AG10803 (cell line): ENCODE results near the gene LSAMP.

Source experiments
- DNase-seq: peaks from one replicate; pipeline ENCODE4 v3.0.0; 2010; ENCODE audit warnings: low read depth
- H3K4me3 ChIP-seq: 2 replicates; pipeline ENCODE4 v1.5.1; 2011; ENCODE audit warnings: mild to moderate bottlenecking, low read length, control low read depth
- TF ChIP-seq, protein P1 (sequence below): conservative IDR thresholded peaks from 2 replicates; pipeline ENCODE4 v1.5.1; 2011; ENCODE audit warnings: mild to moderate bottlenecking, low read length, control low read depth, inconsistent platforms

LSAMP gene

DNA sequence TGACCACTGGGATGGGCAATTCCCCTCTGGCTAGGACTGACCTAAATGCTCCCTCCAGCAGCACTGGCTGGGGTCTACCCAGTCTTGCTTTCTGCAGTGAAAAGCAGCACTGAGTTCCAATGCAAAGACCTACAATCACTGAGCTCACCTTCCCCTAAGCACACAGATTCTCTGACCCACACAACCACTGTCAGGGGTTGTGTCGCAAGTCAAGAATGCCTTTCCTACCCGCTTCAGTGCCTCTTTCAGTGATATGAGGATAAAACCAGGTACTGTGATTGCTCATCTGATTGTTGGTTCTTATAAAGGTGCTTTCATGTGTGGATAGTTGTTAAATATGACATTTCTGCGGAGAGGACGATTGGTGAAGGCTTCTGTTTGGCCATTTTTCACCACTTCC is 476.4 kb downstream of the LSAMP start:
- no peak overlapping the region for H3K4me3 ChIP-seq
- DNase-seq, result no peak
- TF ChIP-seq, protein P1, sequence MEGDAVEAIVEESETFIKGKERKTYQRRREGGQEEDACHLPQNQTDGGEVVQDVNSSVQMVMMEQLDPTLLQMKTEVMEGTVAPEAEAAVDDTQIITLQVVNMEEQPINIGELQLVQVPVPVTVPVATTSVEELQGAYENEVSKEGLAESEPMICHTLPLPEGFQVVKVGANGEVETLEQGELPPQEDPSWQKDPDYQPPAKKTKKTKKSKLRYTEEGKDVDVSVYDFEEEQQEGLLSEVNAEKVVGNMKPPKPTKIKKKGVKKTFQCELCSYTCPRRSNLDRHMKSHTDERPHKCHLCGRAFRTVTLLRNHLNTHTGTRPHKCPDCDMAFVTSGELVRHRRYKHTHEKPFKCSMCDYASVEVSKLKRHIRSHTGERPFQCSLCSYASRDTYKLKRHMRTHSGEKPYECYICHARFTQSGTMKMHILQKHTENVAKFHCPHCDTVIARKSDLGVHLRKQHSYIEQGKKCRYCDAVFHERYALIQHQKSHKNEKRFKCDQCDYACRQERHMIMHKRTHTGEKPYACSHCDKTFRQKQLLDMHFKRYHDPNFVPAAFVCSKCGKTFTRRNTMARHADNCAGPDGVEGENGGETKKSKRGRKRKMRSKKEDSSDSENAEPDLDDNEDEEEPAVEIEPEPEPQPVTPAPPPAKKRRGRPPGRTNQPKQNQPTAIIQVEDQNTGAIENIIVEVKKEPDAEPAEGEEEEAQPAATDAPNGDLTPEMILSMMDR, result no peak

DNA sequence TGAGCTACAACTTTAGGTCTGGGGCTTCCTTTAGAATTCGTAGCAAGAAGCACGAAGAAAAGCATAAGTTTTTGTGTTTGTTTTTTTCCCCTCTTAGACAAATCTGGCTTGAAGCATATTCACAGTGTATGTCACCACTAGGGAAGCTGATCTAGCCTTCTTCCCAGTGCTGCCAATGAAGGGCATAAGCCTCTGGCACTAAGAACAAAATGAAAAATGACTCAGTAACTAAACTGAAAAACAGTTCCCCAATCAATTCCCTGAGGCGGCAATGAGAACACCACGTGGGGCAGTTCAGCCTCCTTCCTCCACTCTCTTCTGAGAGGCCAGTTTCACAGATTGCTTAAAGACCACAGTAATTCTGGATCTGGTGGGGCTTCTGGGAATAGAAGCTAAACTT is 483.9 kb downstream of the LSAMP start:
- DNase-seq, result peak; percentile 13
- no peak overlapping the region for H3K4me3 ChIP-seq

DNA sequence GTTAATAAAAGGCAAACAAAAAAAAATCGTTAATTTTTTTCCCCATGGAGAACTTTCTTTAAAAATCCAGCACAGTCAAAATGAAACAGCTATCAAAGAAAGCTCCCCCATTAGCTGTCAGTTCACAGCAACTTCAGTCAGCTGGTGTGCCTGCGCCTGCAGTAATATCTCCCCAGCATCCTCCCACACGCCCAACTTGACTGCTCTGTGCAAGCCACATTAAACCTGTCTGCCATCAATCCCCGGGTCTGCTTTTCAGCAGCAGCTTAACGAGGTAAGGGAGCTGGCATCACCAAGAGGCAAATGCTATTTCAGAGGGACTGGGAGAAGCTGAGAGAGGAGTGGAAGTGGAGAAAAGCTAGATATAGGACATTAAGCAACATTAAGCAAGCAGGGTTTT is 484.5 kb downstream of the LSAMP start:
- H3K4me3 ChIP-seq, result no peak overlapping the region
- TF ChIP-seq, protein P1, result no peak
- no peak for DNase-seq

More for the DNA sequence above, 483.9 kb downstream of the LSAMP start:
- TF ChIP-seq, protein P1, result no peak

DNA sequence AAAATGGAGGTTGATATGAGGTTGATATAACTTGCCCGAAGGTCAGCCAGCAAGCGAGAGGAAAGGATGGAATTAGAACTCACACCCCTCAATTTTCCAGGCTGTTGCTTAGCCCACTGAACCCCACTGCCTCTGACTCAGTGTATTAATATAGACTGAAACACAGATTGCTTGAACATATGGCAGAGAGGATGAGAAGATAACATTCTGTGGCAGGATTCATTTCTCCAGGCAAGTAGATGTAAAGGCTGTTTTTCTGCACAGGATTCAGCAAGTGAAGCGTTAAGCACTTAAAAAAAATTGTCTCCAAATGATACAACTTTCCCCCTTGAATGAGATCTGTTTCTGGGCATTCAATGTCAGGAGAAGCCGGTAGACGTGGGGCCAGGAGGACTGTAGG is 486.8 kb downstream of the LSAMP start:
- DNase-seq, result no peak
- TF ChIP-seq, protein P1, result no peak
- no peak overlapping the region for H3K4me3 ChIP-seq

DNA sequence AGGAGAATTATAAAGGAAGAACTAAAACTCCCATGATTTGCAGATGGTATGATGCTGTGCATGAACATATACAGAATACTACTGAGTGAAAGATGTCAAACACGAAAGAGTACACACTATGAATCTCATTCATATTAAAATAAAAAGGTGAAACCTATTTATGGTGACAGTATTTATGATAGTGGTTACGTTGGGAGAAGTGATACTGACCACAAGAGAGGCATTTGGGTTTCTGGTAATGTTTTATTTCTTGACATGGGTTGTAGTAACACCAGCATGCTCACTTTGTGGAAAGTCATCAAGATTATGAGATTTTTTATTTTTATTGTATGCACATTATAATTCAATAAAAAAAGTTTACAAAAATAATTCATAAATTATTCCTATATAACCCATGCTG is 498.0 kb downstream of the LSAMP start:
- no peak for DNase-seq
- no peak overlapping the region for H3K4me3 ChIP-seq
- TF ChIP-seq, protein P1, result no peak

DNA sequence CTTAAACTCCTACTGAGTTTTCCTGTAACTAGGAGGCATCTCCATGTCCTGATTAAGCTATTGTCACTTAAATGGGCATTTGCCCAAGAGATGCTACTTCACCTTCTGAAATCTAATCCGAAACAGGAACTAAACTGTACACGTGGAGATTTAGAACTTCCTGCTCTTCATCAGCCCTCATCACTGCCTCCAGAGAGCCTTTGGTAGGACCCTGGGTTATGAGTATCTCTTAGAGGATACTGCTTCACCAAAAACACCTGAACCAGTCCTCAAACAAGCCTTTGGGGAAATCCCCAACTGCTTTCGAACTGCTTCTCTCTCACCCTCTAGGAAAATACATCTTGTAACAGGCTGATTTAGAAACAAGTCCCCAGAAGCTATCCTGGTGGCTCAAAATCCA is 501.7 kb downstream of the LSAMP start:
- H3K4me3 ChIP-seq, result no peak overlapping the region
- no peak for DNase-seq
- TF ChIP-seq, protein P1, result no peak

DNA sequence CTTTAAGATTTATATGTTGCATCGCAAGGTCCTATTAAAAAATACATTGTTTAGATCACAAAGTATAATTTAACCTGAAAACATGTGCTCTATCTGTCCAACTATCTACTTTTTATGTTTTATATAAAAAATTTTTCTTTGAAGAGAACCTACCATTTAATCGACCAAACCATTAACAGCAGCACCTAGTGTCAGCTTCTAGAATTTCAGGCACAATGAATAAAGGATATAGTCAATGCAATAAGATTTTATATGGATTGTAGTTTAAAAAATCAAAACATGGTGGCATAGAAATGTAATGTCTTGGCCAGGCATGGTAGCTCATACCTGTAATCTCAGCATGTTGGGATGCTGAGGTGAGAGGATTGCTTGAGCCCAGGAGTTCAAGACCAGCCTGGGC is 508.2 kb downstream of the LSAMP start:
- H3K4me3 ChIP-seq, result no peak overlapping the region
- TF ChIP-seq, protein P1, result peak; percentile 57
- no peak for DNase-seq
